Ovary (tissue), 9 donors: ENCODE results near the gene SLC6A6. TPM values are rescaled to one million over a fixed set of nuclear protein-coding genes. Genes with fewer than 3 reads are reported as not detected.

Experiments
- DNase-seq, 5 donors: peaks; one replicate each; pipeline ENCODE4 v3.0.0-alpha.2; 2019 to 2020
- H3K27ac ChIP-seq, 2 donors: fragments of 200-600 bp; one replicate each; pipeline versions ENCODE4 v1.5.1 to v1.8.0; 2019 to 2022
- H3K27me3 ChIP-seq: fragments of 200-600 bp; one replicate; pipeline ENCODE4 v1.8.0; 2022
- H3K36me3 ChIP-seq: fragments of 200-600 bp; sonication (generic); one replicate; pipeline ENCODE4 v1.5.1; 2019
- H3K4me1 ChIP-seq: one replicate; pipeline ENCODE4 v1.8.1; 2013; ENCODE audit warnings: mild to moderate bottlenecking, moderate library complexity; ENCODE audit not compliant: insufficient read depth
- H3K4me3 ChIP-seq: fragments of 200-600 bp; sonication (generic); one replicate; pipeline ENCODE4 v1.5.1; 2017
- H3K9me3 ChIP-seq, 2 donors: fragments of 200-600 bp in 1 of 2; sonication (generic) in 1 of 2; one replicate each; pipeline versions ENCODE4 v1.5.1 to v1.8.1; 2013 to 2019; ENCODE audit warnings: mild to moderate bottlenecking in 1 of 2, moderate library complexity in 1 of 2
- EP300 ChIP-seq: sonication (generic); formaldehyde crosslinking; IDR thresholded peaks from one replicate; pipeline ENCODE4 v1.6.1; 2017; ENCODE audit warnings: antibody characterized with exemption
- POLR2A ChIP-seq: fragments of 450-650 bp; IDR thresholded peaks from one replicate; pipeline ENCODE4 v1.6.1; 2017; ENCODE audit warnings: antibody characterized with exemption, mild to moderate bottlenecking, moderate library complexity
- WGBS, 3 donors: extraction: QIAGEN DNeasy Blood & Tissue Kit in 1 of 3; methylation state at CpG; one replicate each; pipeline versions ENCODE4 v1.1.5 to v1.1.7; 2013 to 2017; 5-methylcytosine and 5-hydroxymethylcytosine counted together
- intact Hi-C, 4 donors: fragments of 100-400 bp; cut with DNase I; formaldehyde crosslinking; loops; one replicate each; pipeline versions ENCODE4 v1.11.0 to v1.15.1; 2022 to 2023
- polyA plus RNA-seq, 2 donors: library from polyadenylated mRNA; stranded (reverse); fragments of 200-250 nt in 1 of 2; fragments of 350-450 nt in 1 of 2; fragmentation: Illumina TruSeq in 1 of 2; extraction: RNeasy Lipid Tissue Mini Kit (QIAGEN cat#74804) in 1 of 2; gene quantifications; one replicate each; pipeline ENCODE4 v1.2.3, GENCODE V29; 2013 to 2014
- total RNA-seq, 7 donors: library from RNA; depleted of rRNA in 2 of 7; stranded (reverse); fragments of >200 nt in 2 of 7; fragmentation: NEBNext Ultra II Directional in 3 of 7; extraction: Animal tissue kit (Norgen Biotek cat#: 25700) in 3 of 7; gene quantifications; one replicate each; pipeline versions ENCODE4 v1.1.0 to v1.2.4, GENCODE V29; 2016 to 2023
- TF ChIP-seq, protein P1 (sequence below), 3 donors: fragments of 450-650 bp in 2 of 3; fragments of 200-600 bp in 1 of 3; IDR thresholded peaks; one replicate each; pipeline versions ENCODE4 v1.5.1 to v1.8.0; 2016 to 2022; ENCODE audit warnings: antibody characterized with exemption in 3 of 3, mild to moderate bottlenecking in 1 of 3
- donor health status: DM: no; HTN: no; CAD: no; lungs with moderate emphysema.
- donor health status: DM: no; HTN: no; CAD: no.
- donor health status: Bipolar disorder and iron deficiency.
- donor health status: DM: yes; HTN: yes; CAD: no.
- donor health status: DM: no; HTN: no; CAD: no.
- donor health status: DM: yes; HTN: yes; CAD: no.

SLC6A6 gene
- total and polyA plus RNA-seq, 9 donors: 32.5 to 141 (median 80.5) TPM

DNA sequence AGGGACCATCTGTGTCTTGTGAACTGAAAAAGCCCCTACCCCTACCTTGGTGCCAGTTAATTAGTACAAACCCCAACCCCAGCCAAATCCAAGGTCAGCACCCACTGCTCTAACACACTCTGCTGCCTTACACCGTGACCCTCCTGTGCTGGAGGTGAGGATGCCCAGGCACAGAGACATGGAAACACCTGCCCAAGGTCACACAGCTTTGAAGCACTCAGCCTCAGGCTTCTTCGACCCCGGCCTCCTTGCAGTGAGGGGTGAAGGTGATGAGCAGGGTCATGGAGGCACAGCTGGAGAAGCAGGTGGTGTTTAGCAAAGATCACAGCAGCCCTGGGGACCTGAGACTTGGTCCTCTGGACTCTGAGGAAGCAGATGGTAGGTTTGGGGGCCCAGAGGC is 39.0 kb upstream of the SLC6A6 start:
- intact Hi-C loops: no loop called here
- DNase-seq: no peak

DNA sequence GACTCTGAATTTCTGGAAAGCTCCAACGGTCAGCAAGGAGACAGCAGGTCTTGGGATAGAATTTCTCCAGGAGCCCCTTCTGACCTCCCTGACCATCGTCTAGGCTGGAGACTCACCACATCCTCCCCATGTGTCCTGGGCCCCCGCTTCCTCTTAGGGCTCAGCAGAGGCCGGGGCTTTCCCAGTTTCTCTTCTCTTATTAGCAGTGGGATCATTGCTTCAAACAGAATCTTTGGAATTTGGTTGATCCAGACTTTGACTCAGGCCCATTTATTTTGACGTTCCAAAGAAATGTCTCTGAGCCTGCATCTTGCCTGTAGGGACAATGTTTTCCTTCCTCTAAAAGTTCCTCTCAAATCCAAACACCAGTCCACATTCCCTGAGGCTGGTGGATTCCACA is 38.4 kb upstream of the SLC6A6 start:
- 62 to 68% (median 65%) methylated on average over 5 of the region's 5 CpGs for WGBS, 3 donors
- TF ChIP-seq, protein P1, sequence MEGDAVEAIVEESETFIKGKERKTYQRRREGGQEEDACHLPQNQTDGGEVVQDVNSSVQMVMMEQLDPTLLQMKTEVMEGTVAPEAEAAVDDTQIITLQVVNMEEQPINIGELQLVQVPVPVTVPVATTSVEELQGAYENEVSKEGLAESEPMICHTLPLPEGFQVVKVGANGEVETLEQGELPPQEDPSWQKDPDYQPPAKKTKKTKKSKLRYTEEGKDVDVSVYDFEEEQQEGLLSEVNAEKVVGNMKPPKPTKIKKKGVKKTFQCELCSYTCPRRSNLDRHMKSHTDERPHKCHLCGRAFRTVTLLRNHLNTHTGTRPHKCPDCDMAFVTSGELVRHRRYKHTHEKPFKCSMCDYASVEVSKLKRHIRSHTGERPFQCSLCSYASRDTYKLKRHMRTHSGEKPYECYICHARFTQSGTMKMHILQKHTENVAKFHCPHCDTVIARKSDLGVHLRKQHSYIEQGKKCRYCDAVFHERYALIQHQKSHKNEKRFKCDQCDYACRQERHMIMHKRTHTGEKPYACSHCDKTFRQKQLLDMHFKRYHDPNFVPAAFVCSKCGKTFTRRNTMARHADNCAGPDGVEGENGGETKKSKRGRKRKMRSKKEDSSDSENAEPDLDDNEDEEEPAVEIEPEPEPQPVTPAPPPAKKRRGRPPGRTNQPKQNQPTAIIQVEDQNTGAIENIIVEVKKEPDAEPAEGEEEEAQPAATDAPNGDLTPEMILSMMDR (IDR thresholded peaks at IDR 0.05): no peak
- TF ChIP-seq EP300: no peak
- TF ChIP-seq POLR2A: no peak
- H3K4me3 ChIP-seq: no peak overlapping the region
- intact Hi-C loops: no loop called here
- H3K36me3 ChIP-seq: no peaks in the 10 kb centered on the region
- DNase-seq: no peak
- no peaks in the 10 kb centered on the region for H3K27me3 ChIP-seq
- peaks cover 1% of the 10 kb centered on the region for H3K4me1 ChIP-seq
- no peak overlapping the region for H3K27ac ChIP-seq
- H3K9me3 ChIP-seq: no peaks in the 10 kb centered on the region

More for the DNA sequence above, 39.0 kb upstream of the SLC6A6 start:
- no peak overlapping the region for H3K4me3 ChIP-seq
- H3K4me1 ChIP-seq: peaks cover 5% of the 10 kb centered on the region
- WGBS, 3 donors: 84 to 88% (median 87%) methylated on average over 3 of the region's 3 CpGs
- H3K27me3 ChIP-seq: no peaks in the 10 kb centered on the region
- TF ChIP-seq EP300 (no peak), POLR2A (no peak)
- TF ChIP-seq, protein P1 (IDR thresholded peaks at IDR 0.05): no peak
- H3K27ac ChIP-seq: no peak overlapping the region
- no peaks in the 10 kb centered on the region for H3K36me3 ChIP-seq
- no peaks in the 10 kb centered on the region for H3K9me3 ChIP-seq

DNA sequence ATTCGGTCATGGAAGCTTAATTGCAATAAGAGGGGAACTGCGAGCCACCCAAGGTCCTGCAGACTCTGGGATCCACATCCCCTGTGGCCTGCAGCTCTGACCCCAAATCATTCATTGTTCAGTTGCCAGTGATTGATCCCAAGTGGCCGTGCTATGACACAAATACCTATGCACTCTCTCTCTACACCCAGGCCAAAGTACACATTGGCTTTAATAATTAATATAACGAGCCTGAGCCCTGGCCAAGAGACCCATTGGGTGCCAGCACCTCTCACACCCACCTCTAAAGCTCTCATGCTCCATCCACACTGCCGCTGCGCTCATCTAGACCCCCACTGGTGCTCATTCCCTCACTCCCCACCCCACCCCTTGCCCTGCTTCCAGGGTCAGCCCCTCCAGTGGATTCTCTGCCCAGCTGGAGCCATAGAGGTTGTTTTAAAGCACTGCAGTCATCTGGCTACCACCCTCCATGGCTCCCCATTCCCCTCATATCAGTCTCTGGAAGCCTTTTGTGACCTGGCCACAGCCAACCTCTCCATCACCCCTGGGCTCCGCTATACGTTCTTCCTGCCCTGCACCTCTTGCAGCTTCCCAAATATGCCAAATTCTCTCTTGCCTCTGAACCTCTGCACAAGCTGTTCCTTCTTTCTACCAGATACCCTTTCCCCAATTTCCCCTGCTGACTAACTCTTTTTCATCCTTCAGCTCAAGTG is 37.7 kb upstream of the SLC6A6 start:
- Histone ChIP-seq H3K36me3 (no peaks in the 10 kb centered on the region), H3K9me3 (no peaks in the 10 kb centered on the region), H3K4me1 (peaks cover 1% of the 10 kb centered on the region), H3K27ac (no peak overlapping the region), H3K4me3 (no peak overlapping the region), H3K27me3 (no peaks in the 10 kb centered on the region)
- intact Hi-C loops: no loop called here
- no peak for TF ChIP-seq POLR2A
- DNase-seq: no peak
- 94 to 97% (median 97%) methylated on average over 8 of the region's 8 CpGs for WGBS, 3 donors

DNA sequence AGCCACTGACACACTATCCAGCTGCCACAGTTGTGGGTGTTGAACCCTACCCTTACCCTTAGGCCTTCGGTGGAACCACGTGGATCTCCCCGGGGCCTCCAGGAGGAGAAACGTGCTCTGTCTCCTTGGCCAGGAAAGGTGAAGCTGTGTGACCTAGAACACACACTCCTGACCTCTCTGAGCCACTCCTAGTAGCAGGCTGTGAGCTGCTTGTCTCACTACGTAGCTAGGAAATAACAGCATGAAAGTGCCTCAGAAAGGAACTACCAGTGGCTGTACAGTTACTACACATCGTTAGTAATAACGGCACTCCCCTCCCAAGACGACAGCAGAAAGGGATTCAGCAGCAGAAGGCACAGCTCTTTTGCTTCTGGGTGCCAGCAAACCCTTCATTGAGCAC is 36.2 kb upstream of the SLC6A6 start:
- Histone ChIP-seq H3K27me3 (no peaks in the 10 kb centered on the region), H3K27ac (no peak overlapping the region), H3K4me3 (no peak overlapping the region), H3K9me3 (no peaks in the 10 kb centered on the region), H3K36me3 (no peaks in the 10 kb centered on the region), H3K4me1 (no peaks in the 10 kb centered on the region)
- intact Hi-C loops: no loop called here
- TF ChIP-seq EP300: no peak
- no peak for TF ChIP-seq POLR2A
- TF ChIP-seq, protein P1 (IDR thresholded peaks at IDR 0.05): no peak
- DNase-seq: no peak
- WGBS, 3 donors: 82 to 87% (median 83%) methylated on average over 8 of the region's 8 CpGs
